Activated naive CD4-positive, alpha-beta T cell (primary cell): Measurements from ENCODE around the gene RGS18.
"Not testable (repeated sequence)": the region's sequence is repeated elsewhere in the genome, so short reads cannot be mapped to it uniquely, and the experiment has no call there.

Experiments
- DNase-seq, 4 experiments: peaks; one replicate each; lab custom pipeline; 2025; lab: John Stamatoyannopoulos, UW

Gene RGS18

GRCh38 chr1:192158181-192158580 lies at the start of gene RGS18:
RGS18 (plus strand) TSS chr1:192158462; CDS start chr1:192158638, 176 bp downstream.
- DNase-seq, result no peak

GRCh38 chr1:192109576-192109975 lies 48.7 kb upstream of the RGS18 start:
- DNase-seq, result no peak

GRCh38 chr1:192115000-192115399 lies 43.3 kb upstream of the RGS18 start:
- no peak for DNase-seq

- DNase-seq, result no peak
Measured at GRCh38 chr1:192118881-192119405, 39.3 kb upstream of the RGS18 start.

- DNase-seq, result no peak
Measured at GRCh38 chr1:192119701-192120100, 38.6 kb upstream of the RGS18 start.

GRCh38 chr1:192122668-192123067 lies 35.6 kb upstream of the RGS18 start:
- DNase-seq, result no peak

- no peak for DNase-seq
Measured at GRCh38 chr1:192123212-192123611, 35.0 kb upstream of the RGS18 start.

- no peak for DNase-seq
Measured at GRCh38 chr1:192126030-192126619, 32.1 kb upstream of the RGS18 start.

- no peak for DNase-seq
Measured at GRCh38 chr1:192130175-192130574, 28.1 kb upstream of the RGS18 start.

- not testable (repeated sequence) for DNase-seq
Measured at GRCh38 chr1:192130865-192131264, 27.4 kb upstream of the RGS18 start.

- no peak for DNase-seq
Measured at GRCh38 chr1:192131914-192132313, 26.3 kb upstream of the RGS18 start.

GRCh38 chr1:192133350-192133926 lies 24.8 kb upstream of the RGS18 start:
- no peak for DNase-seq

- no peak for DNase-seq
Measured at GRCh38 chr1:192140382-192140781, 17.9 kb upstream of the RGS18 start.

GRCh38 chr1:192147221-192147620 lies 11.0 kb upstream of the RGS18 start:
- no peak for DNase-seq

GRCh38 chr1:192147696-192148095 lies 10.6 kb upstream of the RGS18 start:
- DNase-seq, result no peak

- no peak for DNase-seq
Measured at GRCh38 chr1:192151176-192151575, 7.1 kb upstream of the RGS18 start.

- DNase-seq, result no peak
Measured at GRCh38 chr1:192153276-192153675, 5.0 kb upstream of the RGS18 start.

GRCh38 chr1:192157067-192157466 lies 1.2 kb upstream of the RGS18 start:
- DNase-seq, result no peak

- DNase-seq, result no peak
Measured at GRCh38 chr1:192159014-192159413, 752 bp downstream of the RGS18 start.

- DNase-seq, result no peak
Measured at GRCh38 chr1:192159781-192160180, 1.5 kb downstream of the RGS18 start.

GRCh38 chr1:192160196-192160595 lies 1.9 kb downstream of the RGS18 start:
- no peak for DNase-seq

GRCh38 chr1:192161976-192162375 lies 3.7 kb downstream of the RGS18 start:
- no peak for DNase-seq

- DNase-seq, result no peak
Measured at GRCh38 chr1:192162376-192162775, 4.1 kb downstream of the RGS18 start.

- not testable (repeated sequence) for DNase-seq
Measured at GRCh38 chr1:192165002-192165401, 6.7 kb downstream of the RGS18 start.
